Measurements from ENCODE around the gene FXN. TPM values are rescaled to one million over a fixed set of nuclear protein-coding genes. Genes with fewer than 3 reads are reported as not detected.

The FXN gene
- total RNA-seq, 1 experiment from 2014 or later = 12.0 TPM

- H3K27me3 ChIP-seq (ENCODE audit: insufficient read depth, low read depth) = no peaks in the 10 kb centered on the region
- TF ChIP-seq EZH2 (IDR thresholded peaks at IDR 0.05; ENCODE audit: low read depth) (no peak), CTCF (conservative IDR thresholded peaks at IDR 0.05) (no peak)
- H4K20me1 ChIP-seq (ENCODE audit: insufficient read depth) = no peaks in the 10 kb centered on the region; the same call in 1 of the 2 replicates
- ChIA-PET CTCF (no interaction called here), POLR2A (ENCODE audit: unreplicated experiment) (no interaction called here)
- no TSS peak for BruUV-seq (replicated peaks)
- no peaks in the 10 kb centered on the region for H3K4me1 ChIP-seq (replicated peaks; ENCODE audit: insufficient read depth)
- H3K4me3 ChIP-seq = no peak overlapping the region
- H3K36me3 ChIP-seq (ENCODE audit: low read depth) = peaks cover 6% of the 10 kb centered on the region; the same call in 1 of the 2 replicates
- no peak overlapping the region for H2AFZ ChIP-seq
- no peaks in the 10 kb centered on the region for H3K9me2 ChIP-seq (ENCODE audit: insufficient read depth)
- H3K4me2 ChIP-seq = no peak overlapping the region
- no peaks in the 10 kb centered on the region for H3K9me3 ChIP-seq (ENCODE audit: insufficient read depth, low read depth)
- H3K27ac ChIP-seq = no peak overlapping the region
- no peak for DNase-seq
- no peaks in the 10 kb centered on the region; the same call in 1 of the 2 replicates for H3F3A ChIP-seq (ENCODE audit: insufficient read depth, low read depth)
- peaks cover 50% of the 10 kb centered on the region for H3K79me2 ChIP-seq (ENCODE audit: low read depth)
- intact Hi-C loops (cut with micrococcal nuclease; ENCODE audit: unreplicated experiment) = no loop called here
Observed at GRCh38 chr9:69149321-69149807, 113.8 kb downstream of the FXN start.

Other genes starting within 250 kb of the FXN start
- gene PRKACG, start 21.6 kb upstream of the FXN start, total RNA-seq (2021) = not detected in 2 replicates
- 120 and 143 TPM in 2 replicates for gene TJP2, start 138.5 kb downstream of the FXN start, total RNA-seq (2021)

Data from PC-9 (cell line).